NCI-H2171 treated with DMSO at 0.1 percent for 48 hours (cell line): ENCODE measurements around the gene LIMS1.
A peak's percentile ranks its signal among the peaks of the same experiment; 100 is the strongest.

Experiments used
- DNase-seq: peaks from one replicate; lab custom pipeline; 2025; lab: John Stamatoyannopoulos, UW

The LIMS1 gene

DNA sequence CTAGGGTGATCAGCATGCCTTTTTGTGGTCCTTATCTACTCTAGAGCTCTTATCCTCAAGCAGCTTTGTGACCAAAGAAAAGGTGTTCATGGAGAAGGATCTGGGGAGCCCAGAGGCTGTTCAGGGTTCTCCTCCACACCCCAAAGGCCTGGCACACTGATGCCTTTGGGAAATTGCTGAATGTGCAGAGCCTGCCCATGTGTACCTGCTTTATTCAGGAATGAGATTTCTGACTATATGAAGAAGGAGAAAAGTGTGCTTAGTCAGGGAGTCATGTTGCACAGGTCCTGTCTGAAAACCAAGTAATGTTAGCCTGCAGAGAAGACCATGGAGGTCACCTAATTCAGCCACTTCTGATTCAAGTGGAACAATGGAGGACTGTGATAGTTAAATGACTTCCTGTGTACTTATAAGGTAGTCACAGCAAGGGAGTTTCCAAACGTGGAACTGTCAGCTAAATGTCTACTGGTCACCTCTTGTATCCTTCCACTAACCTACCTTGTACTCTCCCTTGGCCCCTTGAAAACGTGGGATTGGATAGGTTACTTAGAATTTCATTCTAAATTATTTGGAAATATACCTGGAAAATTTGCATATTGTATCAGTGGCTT, 81.3 kb downstream of the LIMS1 start:
- no peak for DNase-seq

- no peak for DNase-seq
Observed at GRCh38 chr2:108616318-108616717, 82.0 kb downstream of the LIMS1 start.

DNA sequence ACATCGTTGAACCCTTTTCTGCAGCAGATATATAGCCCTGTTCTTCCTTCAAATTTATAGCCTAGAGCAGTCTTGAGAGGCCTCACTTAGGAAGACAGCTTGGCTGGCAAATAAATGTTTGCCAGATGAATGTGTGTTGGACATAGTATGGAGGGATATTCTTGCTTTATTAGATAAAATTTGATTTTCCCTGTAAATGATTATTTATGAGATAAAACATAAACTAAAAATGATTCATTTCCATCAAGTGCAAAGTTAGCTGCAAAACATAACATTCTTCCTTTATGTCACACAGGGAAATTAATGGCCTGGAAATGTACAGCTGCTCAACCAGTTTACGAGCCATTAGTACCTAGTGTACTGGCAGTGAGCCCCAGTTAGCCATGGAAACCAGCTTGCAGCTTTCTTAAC, 82.5 kb downstream of the LIMS1 start:
- DNase-seq, result peak; percentile 86

DNA sequence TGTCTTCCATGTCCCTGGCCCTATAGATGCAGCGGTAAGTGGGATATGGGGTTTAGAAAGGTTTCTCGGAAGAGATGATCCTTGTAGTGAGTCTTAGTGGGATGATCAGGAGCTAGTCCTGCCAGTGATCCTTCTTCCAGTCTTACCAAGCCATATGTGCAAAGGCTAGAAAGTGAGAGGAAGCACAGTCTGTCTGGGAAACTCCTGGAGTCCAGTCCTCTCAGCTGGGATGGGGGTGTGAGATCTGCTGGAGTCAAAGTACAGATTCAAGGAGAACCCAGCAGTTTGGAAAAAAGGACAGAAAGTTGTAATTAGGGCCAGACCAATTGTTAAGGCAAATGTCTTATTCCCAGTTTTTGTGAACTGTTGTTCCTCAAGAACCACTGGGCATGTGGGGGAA, 83.3 kb downstream of the LIMS1 start:
- DNase-seq, result peak; percentile 47

- DNase-seq, result peak; percentile 47
Observed at GRCh38 chr2:108619925-108620620, 85.8 kb downstream of the LIMS1 start.

DNA sequence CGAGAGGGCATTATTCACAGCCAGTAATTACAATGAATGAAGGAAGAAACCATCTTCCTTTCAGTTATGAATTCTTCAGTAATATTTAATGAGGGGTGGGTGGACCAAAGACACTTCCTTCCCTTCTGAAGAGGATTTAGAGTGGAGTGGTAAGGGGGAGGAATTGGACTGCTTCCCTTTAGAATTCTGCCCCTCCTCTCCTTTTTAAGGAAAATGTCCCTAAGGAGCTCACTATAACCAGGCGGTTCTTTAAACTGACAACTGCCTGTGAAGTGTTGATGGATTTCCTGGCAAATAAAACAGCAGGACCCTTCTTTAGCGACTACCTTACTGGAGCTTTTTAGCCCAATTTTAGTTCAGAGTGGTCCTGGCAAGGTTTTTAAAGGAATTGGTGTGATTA, 86.4 kb downstream of the LIMS1 start:
- DNase-seq, result peak; percentile 50

DNA sequence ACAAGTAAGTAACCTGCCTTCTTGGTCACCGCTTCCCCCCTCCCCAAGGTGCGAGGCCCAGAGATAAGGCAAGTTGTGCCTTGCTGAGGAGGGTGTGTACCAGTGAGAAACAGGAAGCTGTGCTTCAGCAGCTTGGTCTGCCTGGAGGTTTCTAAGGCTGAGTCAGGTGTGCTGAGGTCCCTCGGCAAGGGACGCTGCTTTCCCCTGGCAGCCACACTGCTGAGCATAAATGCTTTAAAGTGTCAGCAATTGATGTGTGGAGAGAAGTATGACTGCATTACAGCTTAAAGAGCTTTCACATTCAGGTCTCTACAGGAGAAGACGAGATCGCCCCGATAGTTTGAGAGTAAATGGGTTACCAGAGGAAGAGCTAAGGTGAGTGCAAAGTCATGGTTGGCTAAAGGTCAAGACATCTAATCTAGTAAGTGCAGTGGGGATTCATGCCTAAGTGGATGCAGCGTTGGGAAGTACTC, 86.9 kb downstream of the LIMS1 start:
- DNase-seq, result peak; percentile 50

GRCh38 chr2:108621687-108622681, 87.7 kb downstream of the LIMS1 start:
- no peak for DNase-seq

DNA sequence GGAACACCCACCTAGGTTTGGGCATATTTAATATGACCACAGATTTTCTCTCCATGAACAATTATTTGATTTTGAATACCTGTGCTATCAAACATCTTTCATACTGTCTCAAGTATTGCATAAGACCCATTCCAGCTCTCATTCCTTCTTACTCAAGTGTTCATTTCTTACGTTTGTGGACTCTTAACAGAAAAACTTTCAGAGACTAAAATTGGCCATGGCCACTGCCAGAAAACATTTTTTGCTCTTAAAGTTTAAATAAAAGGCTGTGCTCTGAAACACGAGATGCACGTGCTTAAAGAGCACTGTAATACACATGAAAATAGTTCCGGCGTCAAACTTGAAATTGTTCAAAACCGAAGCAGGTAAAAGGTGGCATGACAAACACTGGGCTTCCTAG, 89.3 kb downstream of the LIMS1 start:
- no peak for DNase-seq

DNA sequence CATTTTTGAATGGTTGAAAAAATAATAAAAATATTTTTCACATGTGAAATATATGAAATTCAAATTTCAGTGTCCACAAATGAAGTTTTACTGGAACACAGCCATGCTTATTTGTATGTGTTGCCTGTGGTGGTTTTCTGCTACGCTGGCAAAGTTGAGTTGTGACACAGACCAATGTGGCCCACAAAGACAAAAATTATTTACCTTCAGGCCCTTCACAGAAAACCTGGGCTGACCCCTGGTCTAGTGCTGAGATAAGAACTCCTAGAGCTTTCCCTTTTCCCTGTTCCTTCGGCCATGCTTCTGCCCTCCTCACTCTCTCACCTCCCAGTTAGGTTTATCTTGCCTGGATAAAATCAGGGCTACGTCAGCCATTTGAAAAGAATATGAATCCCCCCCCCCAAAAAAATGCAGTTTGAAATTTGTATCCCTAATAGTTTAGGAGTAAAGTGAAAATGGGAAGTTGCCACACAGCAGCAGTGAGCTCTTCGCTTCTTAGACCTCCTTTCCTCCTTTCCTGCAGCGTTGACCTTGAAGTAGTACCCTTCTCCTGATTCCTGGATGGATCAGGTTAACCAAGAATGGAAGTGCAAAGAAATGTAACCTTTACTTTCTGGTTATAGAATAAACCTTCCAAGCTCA, 91.0 kb downstream of the LIMS1 start:
- DNase-seq, result no peak

DNA sequence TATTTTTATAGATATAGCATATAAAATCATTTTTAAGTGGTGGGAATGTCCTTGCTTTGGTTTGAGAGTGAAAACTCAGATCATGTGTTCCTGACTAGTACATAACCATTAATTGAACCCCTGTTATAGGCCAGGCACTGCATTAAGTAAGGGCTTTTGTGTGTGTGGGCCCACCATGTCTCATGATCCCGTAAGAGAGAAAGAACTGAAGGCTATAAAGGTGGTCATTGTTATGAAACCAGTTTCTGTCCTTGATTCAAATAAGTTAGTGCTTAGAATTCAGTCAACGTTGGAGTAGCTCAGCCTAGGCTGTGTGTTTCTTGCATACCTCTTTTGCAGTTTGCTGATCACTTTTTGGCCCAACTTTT, 91.5 kb downstream of the LIMS1 start:
- no peak for DNase-seq

- no peak for DNase-seq
Observed at GRCh38 chr2:108626995-108627394, 92.7 kb downstream of the LIMS1 start.

GRCh38 chr2:108627911-108628567, 93.8 kb downstream of the LIMS1 start:
- no peak for DNase-seq

DNA sequence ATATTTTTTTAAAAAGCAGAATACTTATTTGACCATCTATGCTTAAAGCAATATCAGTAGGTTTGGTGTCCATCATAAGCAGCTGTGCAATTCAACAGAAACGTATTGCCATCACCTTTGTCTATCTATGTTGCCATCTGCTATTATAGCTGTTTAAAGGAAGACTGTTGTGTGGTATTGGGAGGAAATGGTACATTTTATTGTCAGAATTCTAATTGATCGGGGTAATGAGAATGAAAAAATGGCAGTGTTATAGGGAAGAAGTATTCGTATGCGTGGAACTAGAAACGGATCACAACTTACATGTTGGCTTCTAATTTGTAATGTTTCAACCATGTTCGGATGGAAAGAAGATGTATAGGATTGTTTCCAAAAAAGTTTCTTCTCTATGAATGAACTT, 94.7 kb downstream of the LIMS1 start:
- DNase-seq, result no peak

- DNase-seq, result no peak
Observed at GRCh38 chr2:108629417-108629816, 95.1 kb downstream of the LIMS1 start.

DNA sequence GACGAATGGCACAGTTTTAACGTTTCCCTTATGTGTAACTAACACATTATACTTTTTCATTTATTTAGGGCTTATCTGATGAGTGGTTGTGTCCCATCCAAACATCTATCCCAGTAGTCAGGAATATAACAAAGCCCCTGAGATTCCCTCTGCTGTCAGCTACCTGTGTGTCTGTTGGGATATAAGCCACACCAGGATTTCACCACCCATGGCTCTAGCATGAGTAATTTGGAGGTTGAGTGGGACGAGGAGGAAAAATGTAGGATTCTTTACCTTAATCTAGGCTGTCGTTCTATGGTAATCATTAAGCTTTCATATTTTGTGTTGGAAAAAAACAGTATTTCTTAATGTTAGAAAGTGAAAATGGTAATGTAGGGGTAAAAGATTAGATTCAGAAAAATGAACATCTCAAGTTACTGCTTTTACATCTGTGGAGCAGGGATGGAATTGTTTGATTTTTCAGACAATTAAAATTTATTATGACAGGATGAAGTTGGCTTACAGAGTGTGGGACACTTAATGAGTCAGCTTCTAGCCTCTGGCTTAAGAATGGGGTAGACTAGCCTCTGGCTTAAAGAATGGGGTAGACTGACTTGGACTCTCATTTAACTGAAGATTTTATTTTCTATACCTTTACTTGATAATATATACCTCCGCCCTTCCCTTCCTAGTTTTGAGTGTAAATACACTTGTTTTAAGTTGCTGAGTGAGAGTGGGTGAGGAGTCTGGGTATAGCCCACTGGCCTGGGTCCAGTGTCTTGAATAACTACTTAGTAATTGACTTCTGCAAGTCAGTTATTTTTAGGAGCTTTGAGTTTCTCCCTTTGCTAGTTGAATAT, 96.5 kb downstream of the LIMS1 start:
- DNase-seq, result peak; percentile 48

DNA sequence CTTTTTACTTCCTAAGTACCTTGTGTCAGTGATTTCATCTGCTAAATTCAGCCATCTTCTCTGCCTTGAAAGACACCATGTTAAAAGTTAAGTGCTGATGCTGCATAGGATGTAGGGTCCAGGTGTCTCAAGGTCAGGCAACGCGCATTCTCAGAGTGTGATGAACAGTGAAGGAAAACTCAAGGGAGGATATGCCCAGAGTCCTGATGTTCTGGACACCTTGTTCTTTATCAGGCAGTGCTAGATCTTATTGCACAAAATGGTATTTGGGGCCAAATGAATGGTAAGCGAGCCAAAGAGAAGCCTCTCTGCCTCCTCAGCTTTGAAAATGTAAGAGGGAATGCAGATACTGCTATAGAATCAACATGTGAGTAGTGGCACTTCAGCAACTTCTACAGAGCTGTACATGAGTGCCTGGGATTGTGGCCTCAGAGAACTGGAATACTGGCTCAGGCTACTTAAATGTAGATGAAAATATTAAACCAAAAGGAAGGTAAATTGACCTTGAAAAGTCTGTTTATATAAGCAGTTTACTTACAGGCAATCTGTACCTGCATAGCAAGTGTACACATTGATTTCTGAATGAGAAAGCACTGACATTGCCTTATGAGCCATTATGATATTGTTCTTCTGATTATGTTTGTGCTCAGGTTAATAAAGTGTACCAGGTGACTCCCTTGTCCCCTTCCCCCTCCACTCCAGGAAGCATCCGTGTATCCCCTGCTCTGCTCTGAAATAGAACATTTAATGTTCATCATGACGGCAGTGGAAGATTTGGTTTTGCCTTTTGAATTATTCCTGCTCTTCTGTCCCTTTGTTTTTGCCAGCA, 98.3 kb downstream of the LIMS1 start:
- peak; percentile 46 for DNase-seq

- peak; percentile 61 for DNase-seq
Observed at GRCh38 chr2:108633409-108633808, 99.1 kb downstream of the LIMS1 start.

DNA sequence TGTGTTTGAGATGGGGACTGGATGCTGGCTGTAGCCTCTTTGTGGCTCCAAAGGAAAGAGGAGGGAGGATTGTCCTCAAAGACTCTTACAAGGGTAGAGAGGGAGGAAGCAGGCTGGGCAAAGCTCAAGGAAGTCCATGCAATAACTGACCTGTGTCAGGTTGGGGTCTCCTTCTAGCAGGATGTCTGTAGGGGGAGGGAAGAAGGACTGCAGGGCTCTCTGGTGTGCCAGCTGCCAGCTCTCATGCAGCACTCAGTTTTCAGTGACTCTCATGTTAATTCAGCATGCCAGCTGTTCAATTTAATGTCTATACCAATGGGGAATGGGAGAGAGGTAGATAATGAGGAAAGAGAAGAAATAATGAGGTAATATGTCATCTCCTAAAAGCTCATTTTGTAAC, 99.7 kb downstream of the LIMS1 start:
- DNase-seq, result peak; percentile 92
